GM23338 (cell line): ENCODE results near the gene INO80B. TPM values are rescaled to one million over a fixed set of nuclear protein-coding genes. Genes with fewer than 3 reads are reported as not detected.

Experiments used
- ATAC-seq: fragments of 200-7000 bp; cut with Tn5 transposase; 3 replicates; pipeline ENCODE4 v1.9.1; 2020
- DNase-seq: peaks from one replicate; pipeline ENCODE4 v3.0.0-alpha.2; 2015; ENCODE audit warnings: low spot score
- H2AFZ ChIP-seq: fragments of 200-600 bp; sonication (generic); 2 replicates; pipeline ENCODE4 v1.8.0; 2016; ENCODE audit warnings: antibody characterized with exemption, mild to moderate bottlenecking, moderate library complexity
- H3F3A ChIP-seq: fragments of 200-600 bp; sonication (generic); replicated peaks from 2 replicates; pipeline ENCODE4 v1.8.0; 2017; ENCODE audit warnings: antibody characterized with exemption, mixed run types, low read depth
- H3K27ac ChIP-seq: fragments of 200-600 bp; sonication (generic); 2 replicates; pipeline ENCODE4 v1.6.1; 2016; ENCODE audit warnings: low read depth
- H3K27me3 ChIP-seq: fragments of 200-600 bp; sonication (generic); 2 replicates; pipeline ENCODE4 v1.8.0; 2016; ENCODE audit warnings: mild to moderate bottlenecking, mixed run types, moderate library complexity; ENCODE audit not compliant: insufficient read depth
- H3K36me3 ChIP-seq: fragments of 200-600 bp; sonication (generic); 2 replicates; pipeline ENCODE4 v1.8.0; 2016; ENCODE audit warnings: mild to moderate bottlenecking; ENCODE audit not compliant: insufficient read depth
- H3K4me1 ChIP-seq: fragments of 200-600 bp; sonication (generic); 2 replicates; pipeline ENCODE4 v1.8.0; 2016; ENCODE audit warnings: mild to moderate bottlenecking, moderate library complexity; ENCODE audit not compliant: insufficient read depth
- H3K4me2 ChIP-seq: fragments of 200-600 bp; sonication (generic); 2 replicates; pipeline ENCODE4 v1.7.1; 2017; ENCODE audit warnings: mixed run types
- H3K4me3 ChIP-seq: fragments of 200-600 bp; sonication (generic); 2 replicates; pipeline ENCODE4 v1.6.1; 2016; ENCODE audit warnings: mixed run types
- H3K79me2 ChIP-seq: fragments of 200-600 bp; sonication (generic); replicated peaks from 2 replicates; pipeline ENCODE4 v1.8.0; 2017; ENCODE audit warnings: mild to moderate bottlenecking; ENCODE audit not compliant: insufficient read depth
- H3K9me2 ChIP-seq: fragments of 200-600 bp; sonication (generic); 2 replicates; pipeline ENCODE4 v1.8.0; 2017; ENCODE audit not compliant: insufficient read depth
- H4K20me1 ChIP-seq: fragments of 200-600 bp; sonication (generic); replicated peaks from 2 replicates; pipeline ENCODE4 v1.8.0; 2017; ENCODE audit warnings: mild to moderate bottlenecking; ENCODE audit not compliant: insufficient read depth
- H3K27ac Mint-ChIP-seq: 2 replicates; pipeline ENCODE4 v1.8.0; 2020; ENCODE audit warnings: inconsistent platforms, mild to moderate bottlenecking, moderate library complexity, mixed read lengths
- H3K27me3 Mint-ChIP-seq: 3 replicates; pipeline ENCODE4 v1.8.0; 2022; ENCODE audit warnings: low read depth, mild to moderate bottlenecking, moderate library complexity, mixed read lengths, inconsistent platforms; ENCODE audit not compliant: insufficient read depth, poor library complexity
- H3K36me3 Mint-ChIP-seq: 3 replicates; pipeline ENCODE4 v1.8.0; 2021; ENCODE audit warnings: low read depth, mild to moderate bottlenecking, inconsistent platforms, moderate library complexity, mixed read lengths
- H3K4me1 Mint-ChIP-seq: 3 replicates; pipeline ENCODE4 v1.8.0; 2020; ENCODE audit warnings: mild to moderate bottlenecking, inconsistent platforms, mixed read lengths
- H3K4me3 Mint-ChIP-seq: 3 replicates; pipeline ENCODE4 v1.8.0; 2021; ENCODE audit warnings: moderate library complexity, mild to moderate bottlenecking, inconsistent platforms, mixed read lengths
- H3K9me3 Mint-ChIP-seq: 3 replicates; pipeline ENCODE4 v1.8.0; 2020; ENCODE audit warnings: moderate library complexity, mild to moderate bottlenecking, inconsistent platforms, mixed read lengths
- CREB1 ChIP-seq: fragments of 250-450 bp; sonication (Bioruptor Pico); IDR thresholded peaks from 2 replicates; pipeline ENCODE4 v1.5.0; 2020; ENCODE audit warnings: low read depth, mild to moderate bottlenecking, moderate library complexity
- CTCF ChIP-seq, 2 experiments: fragments of 200-600 bp in 1 of 2; sonication (generic) in 1 of 2; conservative IDR thresholded peaks; 2 replicates each; pipeline versions ENCODE4 v1.5.1 to v1.6.1; 2016 to 2017; ENCODE audit warnings: antibody characterized with exemption in 2 of 2, low read depth in 2 of 2, mild to moderate bottlenecking in 2 of 2, moderate library complexity in 1 of 2
- EZH2 ChIP-seq: fragments of 200-600 bp; sonication (generic); IDR thresholded peaks from one replicate; pipeline ENCODE4 v1.8.0; 2017; ENCODE audit warnings: antibody characterized with exemption, mild to moderate bottlenecking, low read depth; ENCODE audit not compliant: unreplicated experiment
- JUNB ChIP-seq: IDR thresholded peaks from one replicate; pipeline ENCODE4 v1.6.1; 2016; ENCODE audit warnings: antibody characterized with exemption; ENCODE audit not compliant: unreplicated experiment
- NANOG ChIP-seq: IDR thresholded peaks from 2 replicates; pipeline ENCODE4 v1.6.1; 2016; ENCODE audit warnings: antibody characterized with exemption, borderline replicate concordance
- POLR2AphosphoS5 ChIP-seq: IDR thresholded peaks from 2 replicates; pipeline ENCODE4 v1.6.1; 2016; ENCODE audit warnings: antibody characterized with exemption, low read depth
- REST ChIP-seq: IDR thresholded peaks from one replicate; pipeline ENCODE4 v1.6.1; 2018; ENCODE audit warnings: antibody characterized with exemption; ENCODE audit not compliant: unreplicated experiment
- ZNF114 ChIP-seq: fragments of 250-450 bp; sonication (Bioruptor Pico); IDR thresholded peaks from 2 replicates; pipeline ENCODE4 v1.5.0; 2020; ENCODE audit warnings: mild to moderate bottlenecking, moderate library complexity
- ZNF331 ChIP-seq: fragments of 250-450 bp; sonication (Bioruptor Pico); IDR thresholded peaks from 2 replicates; pipeline ENCODE4 v1.5.0; 2020; ENCODE audit warnings: low read depth, mild to moderate bottlenecking, moderate library complexity
- ZNF462 ChIP-seq: fragments of 250-450 bp; sonication (Bioruptor Pico); IDR thresholded peaks from 2 replicates; pipeline ENCODE4 v1.5.0; 2020; ENCODE audit warnings: mild to moderate bottlenecking, moderate library complexity
- polyA plus RNA-seq: library from polyadenylated mRNA; unstranded; fragments of >200 nt; fragmentation: Nextera tagmentation; extraction: Ambion mirVana; gene quantifications from 2 replicates; pipeline ENCODE4 v1.2.1, GENCODE V29; 2016
- total RNA-seq: library from RNA; depleted of rRNA; stranded (reverse); fragments of >200 nt; shearing (Covaris generic); gene quantifications from 2 replicates; pipeline ENCODE4 v1.2.3, GENCODE V29; 2014

Gene INO80B
- total and polyA plus RNA-seq, 2 experiments from 2014 or later = 5.1 to 21.8 TPM

- TF ChIP-seq CTCF (conservative IDR thresholded peaks at IDR 0.05; ENCODE audit: low read depth in 2 of 2) = no peak
Observed at GRCh38 chr2:74486141-74486540, 31.3 kb downstream of the INO80B start (continued).

- Histone ChIP-seq H3K4me3 (no peak overlapping the region), H4K20me1 (no peaks in the 10 kb centered on the region), H3K27ac (no peak overlapping the region), H3K27me3 (no peaks in the 10 kb centered on the region), H3K36me3 (peaks cover 5% of the 10 kb centered on the region; the same call in 1 of the 2 replicates), H3F3A (no peaks in the 10 kb centered on the region), H3K79me2 (peaks cover 5% of the 10 kb centered on the region), H3K4me1 (no peaks in the 10 kb centered on the region), H3K4me2 (no peak overlapping the region), H3K9me2 (no peaks in the 10 kb centered on the region), H2AFZ (no peak overlapping the region)
- Mint-ChIP-seq H3K36me3 (peaks cover 50% of the 10 kb centered on the region), H3K4me3 (no peak overlapping the region), H3K9me3 (no peaks in the 10 kb centered on the region; the same call in 2 of the 3 replicates), H3K4me1 (no peaks in the 10 kb centered on the region; the same call in 2 of the 3 replicates), H3K27ac (no peak overlapping the region), H3K27me3 (peaks cover 6% of the 10 kb centered on the region)
- no peak for DNase-seq
- no peak for ATAC-seq
- TF ChIP-seq NANOG (no peak), REST (no peak), EZH2 (no peak), CTCF (conservative IDR thresholded peaks at IDR 0.05; ENCODE audit: low read depth in 2 of 2) (no peak), ZNF462 (CRISPR knock-in tag) (no peak), CREB1 (CRISPR knock-in tag) (no peak), POLR2AphosphoS5 (no peak), ZNF331 (CRISPR knock-in tag) (no peak), JUNB (no peak), ZNF114 (CRISPR knock-in tag) (no peak)
Observed at GRCh38 chr2:74488643-74489481, 34.0 kb downstream of the INO80B start.
